SK-N-SH treated with all-trans-retinoic acid at 6 μM for 48 hours (cell line): ENCODE measurements around the gene EPS8L1.

Source experiments
- ATAC-seq: fragments of 200-7000 bp; cut with Tn5 transposase; 3 replicates; pipeline ENCODE4 v1.9.1; 2020; ENCODE audit warnings: mild to moderate bottlenecking, moderate library complexity
- ARNTL ChIP-seq: fragments of 450-650 bp; formaldehyde crosslinking; IDR thresholded peaks from 2 replicates; pipeline ENCODE4 v1.5.0; 2020; ENCODE audit warnings: low read depth, mild to moderate bottlenecking, moderate library complexity, borderline replicate concordance
- BACH2 ChIP-seq: fragments of 250-450 bp; sonication (Bioruptor Pico); IDR thresholded peaks from 2 replicates; pipeline ENCODE4 v1.9.0; 2021; ENCODE audit warnings: mild to moderate bottlenecking, borderline replicate concordance
- CSDC2 ChIP-seq: fragments of 250-450 bp; sonication (Bioruptor Pico); IDR thresholded peaks from 2 replicates; pipeline ENCODE4 v1.5.0; 2020; ENCODE audit warnings: mild to moderate bottlenecking, moderate library complexity
- GLIS3 ChIP-seq: fragments of 250-450 bp; sonication (Bioruptor Pico); IDR thresholded peaks from 2 replicates; pipeline ENCODE4 v1.5.0; 2020; ENCODE audit warnings: mild to moderate bottlenecking, moderate library complexity
- ISL1 ChIP-seq: fragments of 250-450 bp; sonication (Bioruptor Pico); IDR thresholded peaks from 2 replicates; pipeline ENCODE4 v2.1.2; 2022; ENCODE audit warnings: mild to moderate bottlenecking, moderate library complexity
- OSR1 ChIP-seq: fragments of 250-450 bp; sonication (Bioruptor Pico); IDR thresholded peaks from 2 replicates; pipeline ENCODE4 v1.8.0; 2022; ENCODE audit warnings: moderate library complexity, mild to moderate bottlenecking, inconsistent platforms
- PATZ1 ChIP-seq: fragments of 250-450 bp; sonication (Bioruptor Pico); IDR thresholded peaks from 2 replicates; pipeline ENCODE4 v1.8.0; 2020; ENCODE audit warnings: mild to moderate bottlenecking, moderate library complexity, borderline replicate concordance
- RARB ChIP-seq: fragments of 250-450 bp; sonication (Bioruptor Pico); IDR thresholded peaks from 2 replicates; pipeline ENCODE4 v1.8.0; 2021; ENCODE audit warnings: mild to moderate bottlenecking, moderate library complexity
- TCF4 ChIP-seq: fragments of 250-450 bp; sonication (Bioruptor Pico); IDR thresholded peaks from 2 replicates; pipeline ENCODE4 v1.8.0; 2021; ENCODE audit warnings: mild to moderate bottlenecking, moderate library complexity, borderline replicate concordance
- TOX ChIP-seq: fragments of 250-450 bp; sonication (Bioruptor Pico); IDR thresholded peaks from 2 replicates; pipeline ENCODE4 v1.8.0; 2021; ENCODE audit warnings: mild to moderate bottlenecking, moderate library complexity, borderline replicate concordance
- ZFP3 ChIP-seq: fragments of 250-450 bp; sonication (Bioruptor Pico); IDR thresholded peaks from 2 replicates; pipeline ENCODE4 v1.5.0; 2020; ENCODE audit warnings: mild to moderate bottlenecking, moderate library complexity
- ZFP30 ChIP-seq: fragments of 450-650 bp; formaldehyde crosslinking; IDR thresholded peaks from 2 replicates; pipeline ENCODE4 v1.5.0; 2022; ENCODE audit warnings: mild to moderate bottlenecking, moderate library complexity
- ZNF565 ChIP-seq: fragments of 450-650 bp; formaldehyde crosslinking; conservative IDR thresholded peaks from 2 replicates; pipeline ENCODE4 v1.5.0; 2020; ENCODE audit warnings: low read depth, mild to moderate bottlenecking, moderate library complexity
- ZNF70 ChIP-seq: fragments of 450-650 bp; formaldehyde crosslinking; IDR thresholded peaks from 2 replicates; pipeline ENCODE4 v1.5.0; 2020; ENCODE audit warnings: mild to moderate bottlenecking, moderate library complexity
- ZNF8 ChIP-seq: fragments of 450-650 bp; formaldehyde crosslinking; IDR thresholded peaks from 2 replicates; pipeline ENCODE4 v1.5.0; 2020; ENCODE audit warnings: mild to moderate bottlenecking, moderate library complexity
- TF ChIP-seq, protein P1 (sequence below): fragments of 250-450 bp; sonication (Bioruptor Pico); IDR thresholded peaks from 2 replicates; pipeline ENCODE4 v1.5.1; 2021; ENCODE audit warnings: mild to moderate bottlenecking, moderate library complexity
- TF ChIP-seq, protein P2 (sequence below): fragments of 250-450 bp; sonication (Bioruptor Pico); IDR thresholded peaks from 2 replicates; pipeline ENCODE4 v1.5.0; 2020; ENCODE audit warnings: mild to moderate bottlenecking, moderate library complexity
- TF ChIP-seq, protein P3 (sequence below): fragments of 250-450 bp; sonication (Bioruptor Pico); IDR thresholded peaks from 2 replicates; pipeline ENCODE4 v1.5.1; 2020; ENCODE audit warnings: low read depth, mild to moderate bottlenecking, moderate library complexity

EPS8L1 gene

DNA sequence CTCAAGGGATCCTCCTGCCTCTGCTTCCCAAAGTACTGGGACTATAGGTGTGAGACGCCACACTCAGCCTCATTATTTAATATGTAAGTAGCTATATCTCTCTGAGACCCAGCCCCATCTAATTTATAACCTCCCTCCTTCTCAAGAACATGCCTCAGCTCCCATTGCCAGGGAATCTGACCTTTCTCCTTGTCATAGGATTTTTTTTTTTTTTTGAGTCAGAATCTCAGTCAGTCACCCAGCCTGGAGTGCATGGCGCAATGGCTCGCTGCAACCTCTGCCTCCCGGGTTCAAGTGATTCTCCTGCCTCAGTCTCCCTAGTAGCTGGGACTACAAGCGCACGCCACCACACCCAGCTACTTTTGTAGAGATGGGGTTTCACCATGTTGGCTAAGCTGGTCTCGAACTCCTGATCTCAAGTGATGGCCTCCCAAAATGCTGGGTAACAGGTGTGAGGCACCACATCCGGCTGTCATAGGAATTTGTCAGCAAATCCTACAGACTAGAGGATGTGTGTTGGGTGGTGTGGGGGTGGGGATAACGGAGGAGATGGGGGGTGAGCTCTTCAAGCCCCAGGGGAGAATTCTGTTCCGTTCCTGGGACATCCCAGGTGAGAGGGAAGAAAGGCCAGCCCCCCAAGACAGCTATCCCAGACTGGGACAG lies 5.1 kb upstream of the EPS8L1 start:
- ATAC-seq = no peak
- TF ChIP-seq ZNF8 (CRISPR knock-in tag) (no peak), ISL1 (CRISPR knock-in tag) (no peak), CSDC2 (CRISPR knock-in tag) (no peak), RARB (CRISPR knock-in tag) (no peak), GLIS3 (CRISPR knock-in tag) (no peak), BACH2 (CRISPR knock-in tag) (no peak), ARNTL (CRISPR knock-in tag) (no peak), TCF4 (CRISPR knock-in tag) (no peak), OSR1 (no peak), ZFP30 (CRISPR knock-in tag) (no peak), PATZ1 (no peak), TOX (CRISPR knock-in tag) (no peak)
- TF ChIP-seq, protein P1, sequence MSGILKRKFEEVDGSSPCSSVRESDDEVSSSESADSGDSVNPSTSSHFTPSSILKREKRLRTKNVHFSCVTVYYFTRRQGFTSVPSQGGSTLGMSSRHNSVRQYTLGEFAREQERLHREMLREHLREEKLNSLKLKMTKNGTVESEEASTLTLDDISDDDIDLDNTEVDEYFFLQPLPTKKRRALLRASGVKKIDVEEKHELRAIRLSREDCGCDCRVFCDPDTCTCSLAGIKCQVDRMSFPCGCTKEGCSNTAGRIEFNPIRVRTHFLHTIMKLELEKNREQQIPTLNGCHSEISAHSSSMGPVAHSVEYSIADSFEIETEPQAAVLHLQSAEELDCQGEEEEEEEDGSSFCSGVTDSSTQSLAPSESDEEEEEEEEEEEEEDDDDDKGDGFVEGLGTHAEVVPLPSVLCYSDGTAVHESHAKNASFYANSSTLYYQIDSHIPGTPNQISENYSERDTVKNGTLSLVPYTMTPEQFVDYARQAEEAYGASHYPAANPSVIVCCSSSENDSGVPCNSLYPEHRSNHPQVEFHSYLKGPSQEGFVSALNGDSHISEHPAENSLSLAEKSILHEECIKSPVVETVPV (CRISPR knock-in tag) = no peak

GRCh38 chr19:55071129-55071502 lies 4.6 kb upstream of the EPS8L1 start:
- peak; percentile 90 for ATAC-seq

More at GRCh38 chr19:55071129-55071502, 4.6 kb upstream of the EPS8L1 start:
- TF ChIP-seq, protein P2, sequence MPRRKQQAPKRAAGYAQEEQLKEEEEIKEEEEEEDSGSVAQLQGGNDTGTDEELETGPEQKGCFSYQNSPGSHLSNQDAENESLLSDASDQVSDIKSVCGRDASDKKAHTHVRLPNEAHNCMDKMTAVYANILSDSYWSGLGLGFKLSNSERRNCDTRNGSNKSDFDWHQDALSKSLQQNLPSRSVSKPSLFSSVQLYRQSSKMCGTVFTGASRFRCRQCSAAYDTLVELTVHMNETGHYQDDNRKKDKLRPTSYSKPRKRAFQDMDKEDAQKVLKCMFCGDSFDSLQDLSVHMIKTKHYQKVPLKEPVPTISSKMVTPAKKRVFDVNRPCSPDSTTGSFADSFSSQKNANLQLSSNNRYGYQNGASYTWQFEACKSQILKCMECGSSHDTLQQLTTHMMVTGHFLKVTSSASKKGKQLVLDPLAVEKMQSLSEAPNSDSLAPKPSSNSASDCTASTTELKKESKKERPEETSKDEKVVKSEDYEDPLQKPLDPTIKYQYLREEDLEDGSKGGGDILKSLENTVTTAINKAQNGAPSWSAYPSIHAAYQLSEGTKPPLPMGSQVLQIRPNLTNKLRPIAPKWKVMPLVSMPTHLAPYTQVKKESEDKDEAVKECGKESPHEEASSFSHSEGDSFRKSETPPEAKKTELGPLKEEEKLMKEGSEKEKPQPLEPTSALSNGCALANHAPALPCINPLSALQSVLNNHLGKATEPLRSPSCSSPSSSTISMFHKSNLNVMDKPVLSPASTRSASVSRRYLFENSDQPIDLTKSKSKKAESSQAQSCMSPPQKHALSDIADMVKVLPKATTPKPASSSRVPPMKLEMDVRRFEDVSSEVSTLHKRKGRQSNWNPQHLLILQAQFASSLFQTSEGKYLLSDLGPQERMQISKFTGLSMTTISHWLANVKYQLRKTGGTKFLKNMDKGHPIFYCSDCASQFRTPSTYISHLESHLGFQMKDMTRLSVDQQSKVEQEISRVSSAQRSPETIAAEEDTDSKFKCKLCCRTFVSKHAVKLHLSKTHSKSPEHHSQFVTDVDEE (CRISPR knock-in tag) = no peak
- TF ChIP-seq, protein P1 (CRISPR knock-in tag) = no peak
- TF ChIP-seq ARNTL (CRISPR knock-in tag) (no peak), CSDC2 (CRISPR knock-in tag) (no peak), ISL1 (CRISPR knock-in tag) (no peak), ZNF70 (CRISPR knock-in tag) (no peak), RARB (CRISPR knock-in tag) (no peak), PATZ1 (no peak), ZFP3 (CRISPR knock-in tag) (no peak), ZNF565 (CRISPR knock-in tag) (no peak), TCF4 (CRISPR knock-in tag) (no peak), OSR1 (no peak), ZNF8 (CRISPR knock-in tag) (no peak)
- TF ChIP-seq, protein P3, sequence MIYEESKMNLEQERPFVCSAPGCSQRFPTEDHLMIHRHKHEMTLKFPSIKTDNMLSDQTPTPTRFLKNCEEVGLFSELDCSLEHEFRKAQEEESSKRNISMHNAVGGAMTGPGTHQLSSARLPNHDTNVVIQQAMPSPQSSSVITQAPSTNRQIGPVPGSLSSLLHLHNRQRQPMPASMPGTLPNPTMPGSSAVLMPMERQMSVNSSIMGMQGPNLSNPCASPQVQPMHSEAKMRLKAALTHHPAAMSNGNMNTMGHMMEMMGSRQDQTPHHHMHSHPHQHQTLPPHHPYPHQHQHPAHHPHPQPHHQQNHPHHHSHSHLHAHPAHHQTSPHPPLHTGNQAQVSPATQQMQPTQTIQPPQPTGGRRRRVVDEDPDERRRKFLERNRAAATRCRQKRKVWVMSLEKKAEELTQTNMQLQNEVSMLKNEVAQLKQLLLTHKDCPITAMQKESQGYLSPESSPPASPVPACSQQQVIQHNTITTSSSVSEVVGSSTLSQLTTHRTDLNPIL (CRISPR knock-in tag) = no peak
